Glutamatergic neuron (in vitro differentiated cells): ENCODE data around the gene ISLR. TPM values are rescaled to one million over a fixed set of nuclear protein-coding genes. Genes with fewer than 3 reads are reported as not detected.

Experiments used
- DNase-seq: peaks from one replicate; pipeline ENCODE4 v3.0.0; 2022
- H3K27ac Mint-ChIP-seq: one replicate; pipeline ENCODE4 v1.8.0; 2020; ENCODE audit warnings: mild to moderate bottlenecking, mixed read lengths, inconsistent platforms; ENCODE audit not compliant: unreplicated experiment
- H3K27me3 Mint-ChIP-seq: one replicate; pipeline ENCODE4 v1.8.0; 2020; ENCODE audit warnings: mild to moderate bottlenecking, moderate library complexity, mixed read lengths, inconsistent platforms; ENCODE audit not compliant: unreplicated experiment
- H3K36me3 Mint-ChIP-seq: one replicate; pipeline ENCODE4 v1.8.0; 2020; ENCODE audit warnings: mild to moderate bottlenecking, mixed read lengths, inconsistent platforms; ENCODE audit not compliant: unreplicated experiment
- H3K4me1 Mint-ChIP-seq: one replicate; pipeline ENCODE4 v1.8.0; 2020; ENCODE audit warnings: mild to moderate bottlenecking, low read depth, mixed read lengths, inconsistent platforms; ENCODE audit not compliant: unreplicated experiment
- H3K4me3 Mint-ChIP-seq: one replicate; pipeline ENCODE4 v1.8.0; 2020; ENCODE audit warnings: mild to moderate bottlenecking, mixed read lengths, inconsistent platforms; ENCODE audit not compliant: unreplicated experiment
- H3K9me3 Mint-ChIP-seq: one replicate; pipeline ENCODE4 v1.8.0; 2020; ENCODE audit warnings: mild to moderate bottlenecking, moderate library complexity, mixed read lengths, inconsistent platforms; ENCODE audit not compliant: unreplicated experiment
- CTCF ChIP-seq: fragments of 200-600 bp; sonication (generic); IDR thresholded peaks from one replicate; pipeline ENCODE4 v1.5.0; 2021; ENCODE audit not compliant: partially characterized antibody, unreplicated experiment
- total RNA-seq: library from RNA; stranded (reverse); fragmentation: NEBNext Ultra II Directional; extraction: Animal tissue kit (Norgen Biotek cat#: 25700); gene quantifications from one replicate; pipeline ENCODE4 v1.2.1, GENCODE V29; 2021; ENCODE audit not compliant: unreplicated experiment

ISLR gene
- total RNA-seq, 1 donor from 2014 or later, result 1.2 TPM

GRCh38 chr15:74170071-74170844, 3.3 kb upstream of the ISLR start:
- Mint-ChIP-seq H3K27ac (peak overlapping the region; percentile 4), H3K9me3 (peaks cover 11% of the 10 kb centered on the region), H3K27me3 (peaks cover 13% of the 10 kb centered on the region), H3K4me1 (peaks cover 39% of the 10 kb centered on the region), H3K36me3 (no peaks in the 10 kb centered on the region), H3K4me3 (no peak overlapping the region)
- no peak for DNase-seq
- no peak for TF ChIP-seq CTCF

GRCh38 chr15:74170875-74171578, 2.5 kb upstream of the ISLR start:
- TF ChIP-seq CTCF, result no peak
- DNase-seq, result no peak

GRCh38 chr15:74171965-74172541, 1.5 kb upstream of the ISLR start:
- H3K27me3 Mint-ChIP-seq, result peaks cover 18% of the 10 kb centered on the region
- H3K4me1 Mint-ChIP-seq, result peaks cover 46% of the 10 kb centered on the region
- H3K4me3 Mint-ChIP-seq, result no peak overlapping the region
- peaks cover 11% of the 10 kb centered on the region for H3K9me3 Mint-ChIP-seq
- no peak overlapping the region for H3K27ac Mint-ChIP-seq
- no peaks in the 10 kb centered on the region for H3K36me3 Mint-ChIP-seq
- no peak for TF ChIP-seq CTCF
- DNase-seq, result no peak

More at GRCh38 chr15:74170875-74171578, 2.5 kb upstream of the ISLR start:
- H3K4me1 Mint-ChIP-seq, result peaks cover 36% of the 10 kb centered on the region
- H3K36me3 Mint-ChIP-seq, result no peaks in the 10 kb centered on the region
- H3K9me3 Mint-ChIP-seq, result peaks cover 11% of the 10 kb centered on the region
- no peak overlapping the region for H3K4me3 Mint-ChIP-seq
- no peak overlapping the region for H3K27ac Mint-ChIP-seq
- H3K27me3 Mint-ChIP-seq, result peaks cover 13% of the 10 kb centered on the region

- Mint-ChIP-seq H3K9me3 (peaks cover 8% of the 10 kb centered on the region), H3K27ac (peak overlapping the region; percentile 10), H3K4me3 (peak overlapping the region; percentile 22), H3K27me3 (peaks cover 17% of the 10 kb centered on the region), H3K36me3 (no peaks in the 10 kb centered on the region), H3K4me1 (peaks cover 49% of the 10 kb centered on the region)
- peak; percentile 57 for DNase-seq
- TF ChIP-seq CTCF, result no peak
Measured at GRCh38 chr15:74172701-74173379, 670 bp upstream of the ISLR start.
